K562 (cell line): ENCODE results near the gene NLRP9. TPM values are rescaled to one million over a fixed set of nuclear protein-coding genes. Genes with fewer than 3 reads are reported as not detected.

Experiments used
- ARNT ChIP-seq, 2 experiments: fragments of 450-650 bp; IDR thresholded peaks; 2 replicates each; pipeline ENCODE4 v1.6.1; 2016; ENCODE audit warnings: mild to moderate bottlenecking in 1 of 2
- CLOCK ChIP-seq: fragments of 250-450 bp; sonication (Bioruptor Pico); IDR thresholded peaks from 2 replicates; pipeline ENCODE4 v1.4.0; 2020; ENCODE audit warnings: mild to moderate bottlenecking, moderate library complexity, borderline replicate concordance
- E2F4 ChIP-seq: sonication (generic); formaldehyde crosslinking; IDR thresholded peaks from 2 replicates; pipeline ENCODE4 v1.8.0; 2022; ENCODE audit warnings: mild to moderate bottlenecking, low read depth, missing genetic modification reagents
- KDM1A ChIP-seq, 2 experiments: fragments of 450-650 bp; IDR thresholded peaks; 2 replicates each; pipeline ENCODE4 v1.6.1; 2016; ENCODE audit warnings: mild to moderate bottlenecking in 2 of 2
- MCM3 ChIP-seq: fragments of 450-650 bp; IDR thresholded peaks from 2 replicates; pipeline ENCODE4 v1.6.1; 2016
- MYC ChIP-seq, 2 experiments: fragments of 250-450 bp in 1 of 2; sonication (Bioruptor Pico) in 1 of 2; IDR thresholded peaks; 2 replicates each; pipeline versions ENCODE4 v1.5.1 to v1.6.1; 2012 to 2021; ENCODE audit warnings: low read depth in 2 of 2, borderline replicate concordance in 1 of 2, improper control_type of control experiment in 1 of 2, low read length in 1 of 2, mild to moderate bottlenecking in 1 of 2, moderate library complexity in 1 of 2
- SMC3 ChIP-seq: conservative IDR thresholded peaks from 2 replicates; pipeline ENCODE4 v1.6.1; 2011; ENCODE audit warnings: low read depth, low read length, improper control_type of control experiment; ENCODE audit not compliant: insufficient read depth
- SRSF1 ChIP-seq: fragments of 200-400 bp; formaldehyde crosslinking; IDR thresholded peaks from 2 replicates; pipeline ENCODE4 v1.6.1; 2017; ENCODE audit warnings: mild to moderate bottlenecking, low read depth, low read length, moderate library complexity
- TCF7L2 ChIP-seq: fragments of 150-350 bp; IDR thresholded peaks from 2 replicates; pipeline ENCODE4 v1.6.1; 2016; ENCODE audit warnings: low read depth, mild to moderate bottlenecking, low read length, moderate library complexity
- ZNF318 ChIP-seq, 2 experiments: fragments of 450-650 bp; IDR thresholded peaks; 2 replicates each; pipeline ENCODE4 v1.6.1; 2016; ENCODE audit warnings: mild to moderate bottlenecking in 2 of 2, borderline replicate concordance in 1 of 2, low read depth in 1 of 2, moderate library complexity in 1 of 2
- ZNF347 ChIP-seq: fragments of 450-650 bp; formaldehyde crosslinking; IDR thresholded peaks from 2 replicates; pipeline ENCODE4 v1.4.0; 2020; ENCODE audit warnings: low read depth, mild to moderate bottlenecking, moderate library complexity
- ZNF740 ChIP-seq, 3 experiments: fragments of 200-800 bp in 1 of 3; sonication (Bioruptor generic) in 1 of 3; sonication (generic) in 1 of 3; formaldehyde crosslinking in 1 of 3; IDR thresholded peaks; 2 replicates each; pipeline versions ENCODE4 v1.6.1 to v1.8.0; 2016 to 2022; ENCODE audit warnings: mild to moderate bottlenecking in 2 of 3, missing compliant biosample characterization in 2 of 3, missing genetic modification characterization in 2 of 3, missing genetic modification reagents in 1 of 3
- polyA plus RNA-seq, 8 experiments: library from polyadenylated mRNA; depleted of rRNA in 4 of 8; stranded (reverse) in 5 of 8; unstranded in 3 of 8; fragments of >200 nt; fragmentation: Nextera tagmentation in 2 of 8; fragmentation: Illumina TruSeq in 1 of 8; extraction: Ambion mirVana in 2 of 8; extraction: Trizol in 1 of 8; gene quantifications; 2 replicates each; pipeline versions ENCODE4 v1.2.1 to v1.2.3, GENCODE V29; 2011 to 2014; ENCODE audit warnings: inconsistent platforms in 1 of 8, missing spikeins in 1 of 8
- total RNA-seq, 7 experiments: library from RNA; depleted of rRNA in 6 of 7; stranded (reverse); fragments of >200 nt in 6 of 7; fragmentation: Illumina TruSeq in 2 of 7; extraction: Trizol in 2 of 7; gene quantifications; 2 replicates each; pipeline versions ENCODE4 v1.2.1 to v1.2.3, GENCODE V29; 2011 to 2021; ENCODE audit warnings: low replicate concordance in 1 of 7

Gene NLRP9
- total and polyA plus RNA-seq, 9 of the 15 experiments (the other 6 are each of a cell fraction or from before 2014, with no cell fraction given), result not detected

- TF ChIP-seq ZNF318 (IDR thresholded peaks at IDR 0.05; ENCODE audit: borderline replicate concordance in 1 of 2, low read depth in 1 of 2) (no peak), ZNF347 (no peak), KDM1A (IDR thresholded peaks at IDR 0.05) (peak; percentile 99), ZNF740 (CRISPR knock-in tag; IDR thresholded peaks at IDR 0.05) (no peak), ZNF740 (tag; IDR thresholded peaks at IDR 0.05) (no peak), SMC3 (no peak), MYC (IDR thresholded peaks at IDR 0.05; ENCODE audit: low read depth, low read length) (no peak), MYC (CRISPR knock-in tag; IDR thresholded peaks at IDR 0.05; ENCODE audit: borderline replicate concordance, low read depth) (no peak), TCF7L2 (no peak), SRSF1 (no peak), MCM3 (no peak), CLOCK (no peak), E2F4 (no peak), ARNT (IDR thresholded peaks at IDR 0.05) (0 out of 4 replicates have a peak, but pooled peaks of 1 of the 2 experiments have one; percentile 39)
Measured at GRCh38 chr19:55702131-55702627, 36.0 kb downstream of the NLRP9 start (continued).
